Left cardiac atrium (tissue), 4 donors: ENCODE measurements around the gene ZBED4. TPM values are rescaled to one million over a fixed set of nuclear protein-coding genes. Genes with fewer than 3 reads are reported as not detected.

Experiments used
- ATAC-seq, 2 donors: fragments of 200-7000 bp; cut with Tn5 transposase; one replicate each; pipeline ENCODE4 v1.9.1; 2020; ENCODE audit warnings: mild to moderate bottlenecking in 2 of 2, moderate library complexity in 2 of 2
- DNase-seq: peaks from one replicate; pipeline ENCODE4 v3.0.0-alpha.2; 2020
- intact Hi-C, 2 donors: fragments of 100-400 bp; cut with DNase I; formaldehyde crosslinking; loops; one replicate each; pipeline versions ENCODE4 v1.14.1 to v1.15.1; 2022 to 2023
- total RNA-seq, 2 donors: library from RNA; stranded (reverse); fragmentation: NEBNext Ultra II Directional; extraction: Animal tissue kit (Norgen Biotek cat#: 25700); gene quantifications; one replicate each; pipeline ENCODE4 v1.2.1, GENCODE V29; 2021
- donor health status: DM: no; HTN: yes; CAD: no.
- donor health status: DM: no; HTN: yes; CAD: no; lungs with severe emphysema.
- donor health status: DM: yes; HTN: yes; CAD: no.
- donor health status: Dilated cardiomyopathy.

ZBED4 gene
- total RNA-seq, 2 donors from 2014 or later, result 4.4 to 6.7 TPM

GRCh38 chr22:49909476-49910205 lies 56.0 kb downstream of the ZBED4 start:
- intact Hi-C loops, result loop anchor here in 1 of 2 donors (10.0 kb wide), 1 partner anchor 125 kb away; no protein-coding TSS in a partner anchor
- ATAC-seq (no peak), DNase-seq (no peak)

- ATAC-seq (no peak), DNase-seq (no peak)
- intact Hi-C loops, result loop anchor here in 1 of 2 donors (10.0 kb wide), 1 partner anchor 126 kb away; no protein-coding TSS in a partner anchor
Measured at GRCh38 chr22:49910229-49911155, 56.8 kb downstream of the ZBED4 start.

GRCh38 chr22:49911881-49912625 lies 58.4 kb downstream of the ZBED4 start:
- DNase-seq (no peak), ATAC-seq (no peak)
- intact Hi-C loops, result loop anchor here in 1 of 2 donors (10.0 kb wide), 1 partner anchor 127 kb away; no protein-coding TSS in a partner anchor

DNA sequence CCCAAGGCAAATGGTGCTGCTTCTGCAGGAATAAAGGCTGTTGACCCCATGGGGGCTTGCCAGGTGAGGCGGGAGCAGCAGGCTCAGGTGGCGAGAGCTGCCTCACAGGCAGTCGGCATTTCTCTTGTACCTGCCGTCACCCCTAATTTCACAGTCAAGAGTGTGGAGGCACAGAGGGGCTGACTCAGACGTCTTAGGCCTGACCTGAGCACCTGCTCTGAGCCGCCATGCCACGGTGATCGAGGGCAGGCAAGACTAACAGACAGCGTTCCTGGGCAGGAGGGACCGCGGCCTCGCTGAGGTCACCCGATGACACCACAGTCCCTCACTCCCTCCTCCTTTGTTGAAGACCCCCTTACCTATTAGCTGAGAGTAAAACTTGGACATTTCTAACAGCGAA lies 59.4 kb downstream of the ZBED4 start:
- intact Hi-C loops, result loop anchor here in 1 of 2 donors (10.0 kb wide), 1 partner anchor 128 kb away; no protein-coding TSS in a partner anchor
- DNase-seq (no peak), ATAC-seq (no peak)

- DNase-seq (no peak), ATAC-seq (no peak)
- intact Hi-C loops, result loop anchor here in 1 of 2 donors (10.0 kb wide), 1 partner anchor 129 kb away; no protein-coding TSS in a partner anchor
Measured at GRCh38 chr22:49913446-49913845, 59.8 kb downstream of the ZBED4 start.

DNA sequence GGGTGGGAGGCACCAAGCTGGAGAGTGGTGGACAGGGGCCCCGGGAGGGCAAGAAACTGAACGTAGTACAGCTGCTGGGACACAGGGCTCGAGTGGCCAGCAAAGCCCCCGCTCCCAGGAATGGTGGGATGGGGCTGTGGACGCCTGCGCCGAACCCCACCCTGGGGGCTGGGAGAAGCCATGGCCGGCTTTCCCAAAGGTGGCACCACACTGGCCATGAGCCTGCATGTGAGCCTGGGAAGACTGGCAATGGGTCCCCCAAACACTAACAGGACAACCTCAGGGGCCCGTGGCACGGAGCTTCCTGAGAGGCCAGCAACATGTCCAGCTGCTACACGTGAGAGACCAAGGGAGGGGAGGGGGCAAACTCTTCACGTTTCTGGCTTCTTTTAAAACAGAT lies 60.6 kb downstream of the ZBED4 start:
- DNase-seq, result no peak
- ATAC-seq, result no peak
- intact Hi-C loops, result loop anchor here in 1 of 2 donors (10.0 kb wide), 1 partner anchor 129 kb away; no protein-coding TSS in a partner anchor

GRCh38 chr22:49915610-49916009 lies 62.0 kb downstream of the ZBED4 start:
- ATAC-seq (no peak), DNase-seq (peak; percentile 13)
- intact Hi-C loops, result loop anchor here in 1 of 2 donors (5.0 to 10.0 kb wide), 2 partner anchors 58 to 131 kb away; no protein-coding TSS in a partner anchor

GRCh38 chr22:49916831-49917230 lies 63.2 kb downstream of the ZBED4 start:
- intact Hi-C loops, result loop anchor here in 1 of 2 donors (5.0 to 10.0 kb wide), 2 partner anchors 60 to 132 kb away; no protein-coding TSS in a partner anchor
- ATAC-seq (no peak), DNase-seq (no peak)

DNA sequence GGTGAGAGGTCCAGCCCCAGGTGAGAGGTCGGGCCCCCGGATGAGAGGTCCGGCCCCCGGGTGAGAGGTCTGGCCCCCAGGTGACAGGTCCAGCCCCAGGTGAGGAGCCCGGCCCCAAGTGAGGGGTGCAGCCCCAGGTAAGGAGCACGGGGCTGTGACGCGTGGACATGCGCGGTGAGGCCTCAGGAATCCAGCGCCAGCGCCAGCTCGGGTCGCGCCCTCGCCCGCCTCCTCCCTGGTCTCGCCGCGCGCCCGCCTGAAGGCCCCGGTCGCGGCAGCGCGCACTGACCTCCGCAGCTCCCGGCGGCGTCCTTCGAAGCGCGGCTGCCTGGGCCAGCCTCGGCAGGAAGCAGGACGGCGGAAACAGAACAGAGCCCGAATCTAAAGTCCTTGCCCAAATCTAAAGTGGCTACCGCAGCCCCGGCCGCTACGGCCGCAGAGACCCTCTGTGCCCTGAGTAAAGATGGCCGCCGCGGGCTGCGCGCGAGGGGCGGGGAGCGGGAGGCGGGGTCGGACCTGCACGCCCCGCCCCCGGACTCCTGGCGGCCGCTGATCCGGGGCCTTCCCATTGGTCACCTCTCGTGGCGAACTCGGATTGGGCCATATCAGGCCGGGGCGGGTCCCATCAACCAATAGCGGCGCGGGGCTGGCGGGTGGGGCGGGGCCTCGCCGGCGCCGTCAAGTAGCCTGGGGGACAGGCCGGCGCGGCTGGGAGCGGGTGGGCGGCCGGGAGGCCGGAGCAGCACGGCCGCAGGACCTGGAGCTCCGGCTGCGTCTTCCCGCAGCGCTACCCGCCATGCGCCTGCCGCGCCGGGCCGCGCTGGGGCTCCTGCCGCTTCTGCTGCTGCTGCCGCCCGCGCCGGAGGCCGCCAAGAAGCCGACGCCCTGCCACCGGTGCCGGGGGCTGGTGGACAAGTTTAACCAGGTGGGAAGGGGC lies 64.6 kb downstream of the ZBED4 start, which contains the start of the genes ALG12 and CRELD2:
TSS of gene ALG12 (minus strand) at position 465 of the 937 bp plus-strand sequence. CDS start 4,673 bp downstream, outside the sequence.
TSS of gene CRELD2 (plus strand) at position 661 of the 937 bp plus-strand sequence. CDS start at position 797, 136 bp downstream.
- intact Hi-C loops, result loop anchor here in 1 of 2 donors (5.0 to 10.0 kb wide), 2 partner anchors 61 to 133 kb away; no protein-coding TSS in a partner anchor
- DNase-seq, result peak; percentile 99
- peak; percentile 98 to 99 for ATAC-seq

- intact Hi-C loops, result loop anchor here in 1 of 2 donors (5.0 to 10.0 kb wide), 2 partner anchors 62 to 134 kb away; no protein-coding TSS in a partner anchor
- DNase-seq, result no peak
- ATAC-seq, result no peak
Measured at GRCh38 chr22:49918911-49919881, 65.6 kb downstream of the ZBED4 start.

DNA sequence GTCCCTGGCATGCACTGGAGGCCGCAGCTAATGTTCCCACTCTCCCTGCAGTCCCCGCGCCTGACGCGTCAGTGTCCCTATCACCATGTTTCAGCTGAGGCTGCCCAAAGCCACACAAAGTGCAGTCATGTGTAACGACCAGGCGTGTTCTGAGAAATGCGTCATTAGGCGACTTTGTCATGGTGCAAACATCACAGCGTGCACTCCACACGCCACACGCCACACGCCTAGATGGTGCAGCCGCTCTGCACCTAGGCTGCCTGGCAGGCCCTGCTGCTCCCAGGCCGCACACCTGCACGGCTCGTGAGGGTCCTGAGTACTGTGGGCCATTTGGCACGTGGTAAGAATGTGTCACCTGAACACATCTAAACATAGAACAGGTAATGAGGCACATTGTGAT lies 67.2 kb downstream of the ZBED4 start:
- intact Hi-C loops, result no loop called here
- ATAC-seq (no peak), DNase-seq (no peak)

DNA sequence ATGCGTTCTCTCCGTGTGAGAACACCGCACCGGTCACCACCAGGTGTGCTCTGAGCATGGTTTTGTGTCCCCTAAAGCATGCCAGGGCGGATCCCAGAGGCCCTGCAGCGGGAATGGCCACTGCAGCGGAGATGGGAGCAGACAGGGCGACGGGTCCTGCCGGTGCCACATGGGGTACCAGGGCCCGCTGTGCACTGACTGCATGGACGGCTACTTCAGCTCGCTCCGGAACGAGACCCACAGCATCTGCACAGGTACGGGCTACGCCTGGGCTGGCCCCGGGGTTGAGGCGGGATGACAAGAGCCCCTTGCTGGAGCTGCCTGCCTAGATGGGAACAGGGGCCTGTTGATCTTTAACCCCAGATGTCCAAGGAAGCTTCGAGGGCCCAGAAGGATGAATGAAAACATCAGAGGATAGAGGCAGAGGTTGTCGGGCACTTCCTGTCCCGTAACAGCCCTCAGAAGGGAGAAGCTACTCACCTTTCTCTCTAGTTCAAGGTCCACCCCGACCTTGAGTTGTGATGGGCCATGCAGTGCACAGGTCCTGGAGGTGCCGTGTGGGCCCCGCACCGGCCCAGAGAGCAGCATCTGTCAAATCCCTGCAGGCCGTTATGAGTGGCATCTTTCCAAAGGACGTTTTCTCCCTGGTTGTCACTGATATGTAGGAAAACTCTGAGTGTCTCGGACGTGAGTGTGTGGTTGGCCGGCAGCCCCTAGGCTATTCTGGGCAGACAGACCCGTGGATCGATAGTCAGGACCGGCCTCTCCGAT lies 68.0 kb downstream of the ZBED4 start:
- intact Hi-C loops, result no loop called here
- DNase-seq (no peak), ATAC-seq (no peak)

DNA sequence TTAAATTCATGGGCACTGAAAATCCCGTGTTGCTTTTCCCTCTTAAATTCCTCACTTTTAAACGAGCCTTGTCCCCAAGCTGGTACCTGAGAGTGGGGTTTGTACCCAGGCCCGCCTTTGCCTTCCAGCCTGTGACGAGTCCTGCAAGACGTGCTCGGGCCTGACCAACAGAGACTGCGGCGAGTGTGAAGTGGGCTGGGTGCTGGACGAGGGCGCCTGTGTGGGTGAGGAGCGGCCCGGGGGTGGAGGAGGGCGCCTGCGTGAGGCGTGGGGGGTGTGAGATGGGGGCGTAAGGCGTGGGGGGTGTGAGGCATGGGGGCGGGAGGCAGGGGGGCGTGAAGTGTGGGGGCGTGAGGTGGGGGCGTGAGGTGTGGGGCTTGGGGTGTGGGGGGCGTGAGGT lies 68.8 kb downstream of the ZBED4 start:
- DNase-seq (no peak), ATAC-seq (no peak)
- intact Hi-C loops, result no loop called here

DNA sequence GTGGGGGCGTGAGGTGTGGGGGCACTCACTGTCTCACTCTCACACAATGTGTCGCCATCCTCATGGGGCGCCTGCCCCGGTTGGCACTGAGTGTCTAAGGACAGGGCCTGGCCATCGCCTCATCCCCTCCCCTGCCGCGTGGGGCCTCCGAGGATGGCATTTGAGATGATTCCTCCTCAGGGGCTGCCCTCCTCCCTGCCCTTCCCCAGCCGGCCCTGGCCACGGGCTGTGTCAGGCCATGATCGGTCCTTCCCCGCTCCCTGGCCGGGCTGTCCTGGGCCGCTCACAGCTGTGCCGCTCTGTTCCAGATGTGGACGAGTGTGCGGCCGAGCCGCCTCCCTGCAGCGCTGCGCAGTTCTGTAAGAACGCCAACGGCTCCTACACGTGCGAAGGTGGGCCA lies 69.3 kb downstream of the ZBED4 start:
- DNase-seq (no peak), ATAC-seq (no peak)
- intact Hi-C loops, result no loop called here

GRCh38 chr22:49923445-49923844 lies 69.8 kb downstream of the ZBED4 start:
- ATAC-seq (no peak), DNase-seq (no peak)
- intact Hi-C loops, result no loop called here
